Measurements from ENCODE around the gene GNG2.

GNG2 gene

GRCh38 chr14:51998348-51998747, 137.9 kb downstream of the GNG2 start:
- no peak for DNase-seq (ENCODE audit: low spot score)

GRCh38 chr14:51999084-51999483, 138.7 kb downstream of the GNG2 start:
- no peak for DNase-seq (ENCODE audit: low spot score)

GRCh38 chr14:52000019-52000582, 139.7 kb downstream of the GNG2 start:
- DNase-seq (ENCODE audit: low spot score) = no peak

- no peak for DNase-seq (ENCODE audit: low spot score)
Measured at GRCh38 chr14:52000696-52001095, 140.3 kb downstream of the GNG2 start.

- no peak for DNase-seq (ENCODE audit: low spot score)
Measured at GRCh38 chr14:52002542-52002941, 142.1 kb downstream of the GNG2 start.

GRCh38 chr14:52003324-52003723, 142.9 kb downstream of the GNG2 start:
- DNase-seq (ENCODE audit: low spot score) = no peak

- DNase-seq (ENCODE audit: low spot score) = no peak
Measured at GRCh38 chr14:52005625-52006024, 145.2 kb downstream of the GNG2 start.

GRCh38 chr14:52006361-52006760, 145.9 kb downstream of the GNG2 start:
- no peak for DNase-seq (ENCODE audit: low spot score)

- DNase-seq (ENCODE audit: low spot score) = no peak
Measured at GRCh38 chr14:52007211-52007610, 146.8 kb downstream of the GNG2 start.

- no peak for DNase-seq (ENCODE audit: low spot score)
Measured at GRCh38 chr14:52007637-52008036, 147.2 kb downstream of the GNG2 start.

GRCh38 chr14:52008136-52008535, 147.7 kb downstream of the GNG2 start:
- no peak for DNase-seq (ENCODE audit: low spot score)

- DNase-seq (ENCODE audit: low spot score) = no peak
Measured at GRCh38 chr14:52010173-52010693, 149.8 kb downstream of the GNG2 start.

- DNase-seq (ENCODE audit: low spot score) = no peak
Measured at GRCh38 chr14:52011523-52011922, 151.1 kb downstream of the GNG2 start.

- no peak for DNase-seq (ENCODE audit: low spot score)
Measured at GRCh38 chr14:52012635-52013034, 152.2 kb downstream of the GNG2 start.

GRCh38 chr14:52013984-52014600, 153.7 kb downstream of the GNG2 start:
- DNase-seq (ENCODE audit: low spot score) = no peak

GRCh38 chr14:52014601-52015267, 154.3 kb downstream of the GNG2 start:
- DNase-seq (ENCODE audit: low spot score) = no peak

GRCh38 chr14:52015411-52016030, 155.1 kb downstream of the GNG2 start:
- DNase-seq (ENCODE audit: low spot score) = no peak

GRCh38 chr14:52018252-52018651, 157.8 kb downstream of the GNG2 start:
- DNase-seq (ENCODE audit: low spot score) = no peak

- no peak for DNase-seq (ENCODE audit: low spot score)
Measured at GRCh38 chr14:52018970-52019369, 158.6 kb downstream of the GNG2 start.
